Measurements from ENCODE around the gene PKP4. TPM values are rescaled to one million over a fixed set of nuclear protein-coding genes. Genes with fewer than 3 reads are reported as not detected.

Gene PKP4
- total RNA-seq, 2 experiments from 2014 or later = 68.7 to 73.2 TPM

GRCh38 chr2:158509928-158510797 lies 53.4 kb downstream of the PKP4 start:
- no peaks in the 10 kb centered on the region for H3K79me2 ChIP-seq (ENCODE audit: insufficient read depth, low read depth, low read length)
- POLR2A ChIA-PET = interaction anchor here (0.6 to 1.9 kb wide), 2 partner anchors 35 to 677 kb away, joined by 3 to 4 read pairs; no protein-coding TSS in a partner anchor
- TF ChIP-seq EZH2phosphoT487 (IDR thresholded peaks at IDR 0.05; ENCODE audit: borderline replicate concordance, low read depth, low read length) (no peak), CTCF (conservative IDR thresholded peaks at IDR 0.05; ENCODE audit: low read length) (no peak)
- no peaks in the 10 kb centered on the region for H3K9me3 ChIP-seq (ENCODE audit: low read length)
- no peak overlapping the region for H2AFZ ChIP-seq (ENCODE audit: low read length)
- CTCF ChIA-PET (ENCODE audit: unreplicated experiment) = no interaction called here
- no peaks in the 10 kb centered on the region for H3K4me1 ChIP-seq (ENCODE audit: insufficient read depth, low read length, poor library complexity, severe bottlenecking)
- no peaks in the 10 kb centered on the region for H4K20me1 ChIP-seq (ENCODE audit: insufficient read depth, low read length)
- no TSS peak for BruUV-seq (replicated peaks)
- no peaks in the 10 kb centered on the region for H3K9me2 ChIP-seq (ENCODE audit: insufficient read depth, low read length)
- no peak overlapping the region for H3K4me3 ChIP-seq (ENCODE audit: low read depth, low read length, poor library complexity, severe bottlenecking)
- DNase-seq (ENCODE audit: low spot score) = no peak
- intact Hi-C loops (cut with micrococcal nuclease; ENCODE audit: unreplicated experiment) = no loop called here
- H3K4me2 ChIP-seq (ENCODE audit: low read length) = no peak overlapping the region
- no peak overlapping the region for H3K27ac ChIP-seq (ENCODE audit: low read depth, low read length, poor library complexity, severe bottlenecking)
- no peaks in the 10 kb centered on the region for H3K36me3 ChIP-seq (ENCODE audit: insufficient read depth, low read length)

- Histone ChIP-seq H3K4me3 (ENCODE audit: low read depth, low read length, poor library complexity, severe bottlenecking) (no peak overlapping the region), H3K27ac (ENCODE audit: low read depth, low read length, poor library complexity, severe bottlenecking) (no peak overlapping the region), H3K9me3 (ENCODE audit: low read length) (no peaks in the 10 kb centered on the region), H3K9me2 (ENCODE audit: insufficient read depth, low read length) (no peaks in the 10 kb centered on the region), H3K36me3 (ENCODE audit: insufficient read depth, low read length) (no peaks in the 10 kb centered on the region), H3K4me1 (ENCODE audit: insufficient read depth, low read length, poor library complexity, severe bottlenecking) (no peaks in the 10 kb centered on the region), H3K4me2 (ENCODE audit: low read length) (no peak overlapping the region), H4K20me1 (ENCODE audit: insufficient read depth, low read length) (no peaks in the 10 kb centered on the region), H3K79me2 (ENCODE audit: insufficient read depth, low read depth, low read length) (no peaks in the 10 kb centered on the region), H2AFZ (ENCODE audit: low read length) (no peak overlapping the region)
- intact Hi-C loops (cut with micrococcal nuclease; ENCODE audit: unreplicated experiment) = no loop called here
- no peak for DNase-seq (ENCODE audit: low spot score)
- ChIA-PET CTCF (ENCODE audit: unreplicated experiment) (no interaction called here), POLR2A (interaction anchor here (1.9 kb wide), 1 partner anchor 34 kb away, joined by 4 read pairs; no protein-coding TSS in a partner anchor)
- BruUV-seq (replicated peaks) = no TSS peak
- TF ChIP-seq CTCF (conservative IDR thresholded peaks at IDR 0.05; ENCODE audit: low read length) (no peak), EZH2phosphoT487 (IDR thresholded peaks at IDR 0.05; ENCODE audit: borderline replicate concordance, low read depth, low read length) (no peak)
Measured at GRCh38 chr2:158510887-158511286, 54.1 kb downstream of the PKP4 start.

GRCh38 chr2:158511706-158512105 lies 55.0 kb downstream of the PKP4 start:
- no peaks in the 10 kb centered on the region for H3K9me2 ChIP-seq (ENCODE audit: insufficient read depth, low read length)
- CTCF ChIA-PET (ENCODE audit: unreplicated experiment) = no interaction called here
- H3K27ac ChIP-seq (ENCODE audit: low read depth, low read length, poor library complexity, severe bottlenecking) = no peak overlapping the region
- no peaks in the 10 kb centered on the region for H4K20me1 ChIP-seq (ENCODE audit: insufficient read depth, low read length)
- no peak overlapping the region for H3K4me3 ChIP-seq (ENCODE audit: low read depth, low read length, poor library complexity, severe bottlenecking)
- H3K9me3 ChIP-seq (ENCODE audit: low read length) = no peaks in the 10 kb centered on the region
- H3K36me3 ChIP-seq (ENCODE audit: insufficient read depth, low read length) = no peaks in the 10 kb centered on the region
- no peak overlapping the region for H2AFZ ChIP-seq (ENCODE audit: low read length)
- intact Hi-C loops (cut with micrococcal nuclease; ENCODE audit: unreplicated experiment) = no loop called here
- POLR2A ChIA-PET = interaction anchor here (1.9 kb wide), 1 partner anchor 33 kb away, joined by 4 read pairs; no protein-coding TSS in a partner anchor
- no peaks in the 10 kb centered on the region for H3K79me2 ChIP-seq (ENCODE audit: insufficient read depth, low read depth, low read length)
- no peak overlapping the region for H3K4me2 ChIP-seq (ENCODE audit: low read length)
- TF ChIP-seq EZH2phosphoT487 (IDR thresholded peaks at IDR 0.05; ENCODE audit: borderline replicate concordance, low read depth, low read length) = no peak
- TF ChIP-seq CTCF (conservative IDR thresholded peaks at IDR 0.05; ENCODE audit: low read length) = no peak
- DNase-seq (ENCODE audit: low spot score) = no peak
- no TSS peak for BruUV-seq (replicated peaks)
- H3K4me1 ChIP-seq (ENCODE audit: insufficient read depth, low read length, poor library complexity, severe bottlenecking) = no peaks in the 10 kb centered on the region

Data from OCI-LY7 (cell line).